CD4-positive, alpha-beta T cell treated with Interleukin-6 for 4 hours (primary cell): ENCODE measurements around the gene ATG16L1.
A peak's percentile ranks its signal among the peaks of the same experiment; 100 is the strongest.
"Not testable (repeated sequence)": the region's sequence is repeated elsewhere in the genome, so short reads cannot be mapped to it uniquely, and the experiment has no call there.

Source experiments
- DNase-seq: peaks from one replicate; pipeline ENCODE4 v3.0.0-alpha.2; 2020; ENCODE audit warnings: mixed read lengths

ATG16L1 gene

GRCh38 chr2:233300401-233300800, 48.9 kb downstream of the ATG16L1 start:
- DNase-seq: no peak

- no peak for DNase-seq
Measured at GRCh38 chr2:233301248-233301647, 49.8 kb downstream of the ATG16L1 start.

GRCh38 chr2:233301811-233302210, 50.3 kb downstream of the ATG16L1 start:
- no peak for DNase-seq

- no peak for DNase-seq
Measured at GRCh38 chr2:233303252-233303651, 51.8 kb downstream of the ATG16L1 start.

- no peak for DNase-seq
Measured at GRCh38 chr2:233307565-233307964, 56.1 kb downstream of the ATG16L1 start, which contains the start of gene SAG. TSS of gene SAG (plus strand) at chr2:233307816. CDS start at chr2:233309190, 1,374 bp downstream.

GRCh38 chr2:233311241-233311926, 59.9 kb downstream of the ATG16L1 start:
- DNase-seq: no peak

GRCh38 chr2:233312874-233313273, 61.4 kb downstream of the ATG16L1 start:
- no peak for DNase-seq

GRCh38 chr2:233314180-233314925, 62.9 kb downstream of the ATG16L1 start:
- no peak for DNase-seq

GRCh38 chr2:233317196-233317943, 65.9 kb downstream of the ATG16L1 start:
- no peak for DNase-seq

GRCh38 chr2:233319256-233319655, 67.8 kb downstream of the ATG16L1 start:
- no peak for DNase-seq

- DNase-seq: no peak
Measured at GRCh38 chr2:233320470-233320869, 69.0 kb downstream of the ATG16L1 start.

- no peak for DNase-seq
Measured at GRCh38 chr2:233321166-233321565, 69.7 kb downstream of the ATG16L1 start.

- no peak for DNase-seq
Measured at GRCh38 chr2:233323851-233324250, 72.4 kb downstream of the ATG16L1 start.

- no peak for DNase-seq
Measured at GRCh38 chr2:233325256-233325655, 73.8 kb downstream of the ATG16L1 start.

- no peak for DNase-seq
Measured at GRCh38 chr2:233325814-233326213, 74.3 kb downstream of the ATG16L1 start.

GRCh38 chr2:233326500-233326899, 75.0 kb downstream of the ATG16L1 start:
- DNase-seq: no peak

GRCh38 chr2:233328922-233329321, 77.4 kb downstream of the ATG16L1 start:
- no peak for DNase-seq

- DNase-seq: no peak
Measured at GRCh38 chr2:233329489-233330135, 78.1 kb downstream of the ATG16L1 start.

GRCh38 chr2:233331536-233331935, 80.1 kb downstream of the ATG16L1 start:
- DNase-seq: peak; percentile 84

GRCh38 chr2:233332125-233332524, 80.7 kb downstream of the ATG16L1 start:
- DNase-seq: no peak

- DNase-seq: no peak
Measured at GRCh38 chr2:233334915-233335314, 83.4 kb downstream of the ATG16L1 start.

GRCh38 chr2:233336091-233336490, 84.6 kb downstream of the ATG16L1 start:
- DNase-seq: not testable (repeated sequence)

GRCh38 chr2:233336541-233336940, 85.1 kb downstream of the ATG16L1 start:
- no peak for DNase-seq
